BJ (cell line): ENCODE data around the gene EOGT. TPM values are rescaled to one million over a fixed set of nuclear protein-coding genes. Genes with fewer than 3 reads are reported as not detected.

Source experiments
- CTCF ChIA-PET: fragments of 350-600 bp; formaldehyde crosslinking; extraction: SDS; loops from one replicate; lab custom pipeline; 2021; ENCODE audit warnings: antibody characterized with exemption, inconsistent platforms; lab: Yijun Ruan, JAX
- POLR2A ChIA-PET: fragments of 300-600 bp; sonication (Branson Sonifier 250); formaldehyde crosslinking; extraction: SDS; loops from one replicate; lab custom pipeline; 2021; ENCODE audit warnings: antibody characterized with exemption; lab: Charles Lee
- DNase-seq: peaks from one replicate; pipeline ENCODE4 v3.0.0-alpha.2; 2011; ENCODE audit warnings: low read depth
- H3K27me3 ChIP-seq: 2 replicates; pipeline ENCODE4 v1.6.0; 2011; ENCODE audit warnings: low read length; ENCODE audit not compliant: control insufficient read depth, insufficient read depth
- H3K36me3 ChIP-seq: 2 replicates; pipeline ENCODE4 v1.5.1; 2011; ENCODE audit warnings: low read length; ENCODE audit not compliant: control insufficient read depth, insufficient read depth
- H3K4me3 ChIP-seq: 2 replicates; pipeline ENCODE4 v1.5.1; 2011; ENCODE audit warnings: low read depth, mild to moderate bottlenecking, control low read depth, low read length
- polyA plus RNA-seq: library from polyadenylated mRNA; depleted of rRNA; stranded (reverse); fragments of >200 nt; gene quantifications from 2 replicates; pipeline ENCODE4 v1.2.3, GENCODE V29; 2011
- TF ChIP-seq, protein P1 (sequence below): IDR thresholded peaks from 2 replicates; pipeline ENCODE4 v1.5.1; 2011; ENCODE audit warnings: low read depth, mild to moderate bottlenecking, control low read depth, inconsistent platforms, low read length, moderate library complexity; ENCODE audit not compliant: insufficient read depth

The EOGT gene
- polyA plus RNA-seq, 1 experiment: 18.9 TPM

DNA sequence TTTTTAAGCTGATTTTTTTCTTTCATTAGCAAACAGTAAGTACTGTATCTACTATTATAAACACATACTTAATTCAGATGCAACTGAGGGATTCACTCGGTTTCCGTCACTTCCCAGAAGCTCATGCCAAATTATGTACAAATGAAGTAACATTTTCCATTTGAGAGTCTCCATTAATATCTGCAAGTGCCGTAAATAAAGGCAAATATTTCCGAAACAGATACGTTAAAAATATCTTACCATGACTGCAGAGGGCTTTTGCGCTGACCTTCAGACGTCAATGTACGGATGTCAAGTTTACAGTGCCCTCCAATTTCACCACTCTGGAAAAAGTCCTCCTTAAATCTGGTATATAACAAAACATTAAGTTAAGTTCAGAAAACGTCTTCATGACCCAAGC, 9.3 kb downstream of the EOGT start:
- CTCF ChIA-PET: interaction anchor here (0.9 to 1.0 kb wide), 2 partner anchors 9 to 15 kb away, joined by 3 to 4 read pairs; no protein-coding TSS in a partner anchor
- peaks cover 17% of the 10 kb centered on the region for H3K36me3 ChIP-seq
- no peak overlapping the region for H3K4me3 ChIP-seq
- POLR2A ChIA-PET: no interaction called here
- no peaks in the 10 kb centered on the region for H3K27me3 ChIP-seq
- TF ChIP-seq, protein P1, sequence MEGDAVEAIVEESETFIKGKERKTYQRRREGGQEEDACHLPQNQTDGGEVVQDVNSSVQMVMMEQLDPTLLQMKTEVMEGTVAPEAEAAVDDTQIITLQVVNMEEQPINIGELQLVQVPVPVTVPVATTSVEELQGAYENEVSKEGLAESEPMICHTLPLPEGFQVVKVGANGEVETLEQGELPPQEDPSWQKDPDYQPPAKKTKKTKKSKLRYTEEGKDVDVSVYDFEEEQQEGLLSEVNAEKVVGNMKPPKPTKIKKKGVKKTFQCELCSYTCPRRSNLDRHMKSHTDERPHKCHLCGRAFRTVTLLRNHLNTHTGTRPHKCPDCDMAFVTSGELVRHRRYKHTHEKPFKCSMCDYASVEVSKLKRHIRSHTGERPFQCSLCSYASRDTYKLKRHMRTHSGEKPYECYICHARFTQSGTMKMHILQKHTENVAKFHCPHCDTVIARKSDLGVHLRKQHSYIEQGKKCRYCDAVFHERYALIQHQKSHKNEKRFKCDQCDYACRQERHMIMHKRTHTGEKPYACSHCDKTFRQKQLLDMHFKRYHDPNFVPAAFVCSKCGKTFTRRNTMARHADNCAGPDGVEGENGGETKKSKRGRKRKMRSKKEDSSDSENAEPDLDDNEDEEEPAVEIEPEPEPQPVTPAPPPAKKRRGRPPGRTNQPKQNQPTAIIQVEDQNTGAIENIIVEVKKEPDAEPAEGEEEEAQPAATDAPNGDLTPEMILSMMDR: no peak
- DNase-seq: no peak

DNA sequence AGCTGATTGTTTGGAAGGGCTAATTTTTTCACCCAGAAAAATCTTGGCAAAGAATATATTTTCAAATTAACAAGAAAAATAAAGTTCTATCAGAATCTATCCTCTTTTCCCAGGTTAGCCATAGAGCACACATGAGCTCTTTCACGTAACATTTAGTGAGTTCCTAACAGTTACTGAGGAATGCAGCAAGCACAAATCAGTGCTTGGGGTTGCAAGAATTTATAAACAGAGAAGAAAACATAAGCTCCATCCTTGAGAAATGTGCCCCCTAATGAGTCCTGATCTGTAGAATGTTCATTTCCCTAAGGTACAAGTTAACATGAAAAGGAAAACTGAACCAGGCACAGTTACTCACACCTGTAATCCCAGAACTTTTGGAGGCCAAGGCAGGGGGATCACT, 13.9 kb downstream of the EOGT start:
- ChIA-PET CTCF (interaction anchor here (0.7 to 0.9 kb wide), 2 partner anchors 11 to 45 kb away, joined by 3 read pairs; no protein-coding TSS in a partner anchor), POLR2A (no interaction called here)
- H3K27me3 ChIP-seq: no peaks in the 10 kb centered on the region
- TF ChIP-seq, protein P1: no peak
- peaks cover 26% of the 10 kb centered on the region for H3K36me3 ChIP-seq
- no peak for DNase-seq
- no peak overlapping the region for H3K4me3 ChIP-seq

GRCh38 chr3:68999158-68999557, 14.3 kb downstream of the EOGT start:
- no peak for DNase-seq
- POLR2A ChIA-PET: no interaction called here
- no peaks in the 10 kb centered on the region for H3K27me3 ChIP-seq
- CTCF ChIA-PET: interaction anchor here (0.9 kb wide), 1 partner anchor 12 kb away, joined by 3 read pairs; no protein-coding TSS in a partner anchor
- no peak overlapping the region for H3K4me3 ChIP-seq
- TF ChIP-seq, protein P1: no peak
- H3K36me3 ChIP-seq: peaks cover 27% of the 10 kb centered on the region

- TF ChIP-seq, protein P1: no peak
- ChIA-PET CTCF (no interaction called here), POLR2A (no interaction called here)
- no peak overlapping the region for H3K4me3 ChIP-seq
- H3K27me3 ChIP-seq: no peaks in the 10 kb centered on the region
- DNase-seq: no peak
- H3K36me3 ChIP-seq: peaks cover 21% of the 10 kb centered on the region
Measured at GRCh38 chr3:68997887-68998286, 15.6 kb downstream of the EOGT start.

GRCh38 chr3:68996356-68996995, 17.0 kb downstream of the EOGT start:
- ChIA-PET POLR2A (no interaction called here), CTCF (interaction anchor here (0.6 kb wide), 1 partner anchor 19 kb away, joined by 4 read pairs; no protein-coding TSS in a partner anchor)
- Histone ChIP-seq H3K4me3 (no peak overlapping the region), H3K27me3 (no peaks in the 10 kb centered on the region), H3K36me3 (peaks cover 19% of the 10 kb centered on the region)
- TF ChIP-seq, protein P1: no peak
- no peak for DNase-seq
